ENCODE measurements around the gene OR10A6.

GRCh38 chr11:7890417-7891172 is 40.5 kb downstream of the OR10A6 start:
- no peak for TF ChIP-seq CTCF (conservative IDR thresholded peaks at IDR 0.05; ENCODE audit: low read depth in 2 of 2)
- no peak for TF ChIP-seq POLR2AphosphoS5 (IDR thresholded peaks at IDR 0.05; ENCODE audit: low read depth)
- no peak for TF ChIP-seq CREB1 (CRISPR knock-in tag; IDR thresholded peaks at IDR 0.05; ENCODE audit: low read depth)
- TF ChIP-seq JUNB (IDR thresholded peaks at IDR 0.05; ENCODE audit: unreplicated experiment) = no peak
- no peak for TF ChIP-seq EZH2 (IDR thresholded peaks at IDR 0.05; ENCODE audit: low read depth, unreplicated experiment)
- TF ChIP-seq, protein P1, sequence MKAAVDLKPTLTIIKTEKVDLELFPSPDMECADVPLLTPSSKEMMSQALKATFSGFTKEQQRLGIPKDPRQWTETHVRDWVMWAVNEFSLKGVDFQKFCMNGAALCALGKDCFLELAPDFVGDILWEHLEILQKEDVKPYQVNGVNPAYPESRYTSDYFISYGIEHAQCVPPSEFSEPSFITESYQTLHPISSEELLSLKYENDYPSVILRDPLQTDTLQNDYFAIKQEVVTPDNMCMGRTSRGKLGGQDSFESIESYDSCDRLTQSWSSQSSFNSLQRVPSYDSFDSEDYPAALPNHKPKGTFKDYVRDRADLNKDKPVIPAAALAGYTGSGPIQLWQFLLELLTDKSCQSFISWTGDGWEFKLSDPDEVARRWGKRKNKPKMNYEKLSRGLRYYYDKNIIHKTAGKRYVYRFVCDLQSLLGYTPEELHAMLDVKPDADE (IDR thresholded peaks at IDR 0.05) = no peak
